GM15510 (cell line): ENCODE measurements around the gene CMKLR1.

ENCODE experiments used
- POLR2A ChIP-seq: IDR thresholded peaks from 3 replicates; pipeline ENCODE4 v1.6.1; 2011; ENCODE audit warnings: borderline replicate concordance; ENCODE audit not compliant: insufficient read length; ENCODE audit errors: extremely low read depth

The CMKLR1 gene

GRCh38 chr12:108289350-108290161 lies 49.6 kb downstream of the CMKLR1 start:
- TF ChIP-seq POLR2A = no peak

DNA sequence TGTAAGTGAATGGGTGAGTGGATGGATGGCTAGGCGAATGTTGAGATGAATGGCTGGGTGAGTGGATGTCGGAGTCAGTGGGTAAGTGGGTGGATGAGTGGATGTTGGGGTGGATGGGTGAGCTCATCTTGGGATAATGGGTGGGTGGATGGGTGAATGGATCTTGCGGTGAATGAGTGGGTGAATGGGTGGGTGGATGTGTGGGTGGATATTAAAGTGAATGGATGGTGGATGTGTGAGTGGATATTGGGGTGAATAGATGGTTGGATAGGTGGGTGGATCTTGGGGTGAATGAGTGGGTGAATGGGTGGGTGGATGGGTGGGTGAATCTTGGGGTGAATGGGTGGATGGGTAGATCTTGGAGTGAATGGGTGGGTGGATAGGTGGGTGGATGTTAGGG lies 51.9 kb downstream of the CMKLR1 start:
- TF ChIP-seq POLR2A = no peak

GRCh38 chr12:108285016-108285415 lies 54.1 kb downstream of the CMKLR1 start:
- no peak for TF ChIP-seq POLR2A

- TF ChIP-seq POLR2A = no peak
These were observed 54.9 kb downstream of the CMKLR1 start for GRCh38 chr12:108284163-108284562.

GRCh38 chr12:108282676-108283075 lies 56.4 kb downstream of the CMKLR1 start:
- no peak for TF ChIP-seq POLR2A

DNA sequence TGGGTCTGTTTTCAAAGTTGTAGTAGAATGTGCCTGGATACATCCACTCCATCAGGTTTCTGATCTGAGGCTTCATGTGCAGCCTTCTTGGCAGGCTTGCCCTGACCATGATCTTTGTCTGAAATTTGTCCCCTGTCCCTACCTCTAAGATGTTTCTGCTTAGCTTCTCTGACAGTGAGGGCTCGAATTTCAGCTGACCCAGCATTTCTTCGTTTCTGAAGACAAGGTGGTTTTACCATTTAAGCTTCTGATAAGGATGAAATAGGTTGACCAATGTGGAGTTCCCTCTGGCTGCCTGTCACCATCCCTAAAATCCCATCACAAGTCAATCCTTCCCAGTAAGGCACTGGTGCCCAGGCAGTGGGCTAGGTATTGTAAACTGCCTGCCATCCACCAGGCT lies 57.0 kb downstream of the CMKLR1 start:
- TF ChIP-seq POLR2A = no peak

DNA sequence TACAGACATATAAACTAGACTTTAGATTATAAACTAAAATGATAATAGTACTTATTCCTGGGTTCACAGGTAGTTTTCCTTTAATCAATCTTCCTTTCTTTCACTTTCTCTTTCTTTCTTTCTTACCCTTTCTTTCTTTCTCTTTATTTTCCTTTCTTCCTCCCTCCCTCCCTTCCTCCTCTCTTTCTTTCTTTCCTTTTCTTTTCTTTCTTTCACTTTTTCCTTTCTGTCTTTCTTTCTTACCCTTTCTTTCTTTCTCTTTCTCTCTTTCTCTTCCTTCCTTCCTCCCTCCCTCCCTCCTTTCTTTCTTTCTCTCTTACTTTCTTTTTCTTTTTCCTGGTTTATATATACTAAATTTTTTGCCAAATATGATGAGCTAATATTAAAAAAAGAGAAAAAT lies 61.5 kb downstream of the CMKLR1 start:
- TF ChIP-seq POLR2A = no peak

DNA sequence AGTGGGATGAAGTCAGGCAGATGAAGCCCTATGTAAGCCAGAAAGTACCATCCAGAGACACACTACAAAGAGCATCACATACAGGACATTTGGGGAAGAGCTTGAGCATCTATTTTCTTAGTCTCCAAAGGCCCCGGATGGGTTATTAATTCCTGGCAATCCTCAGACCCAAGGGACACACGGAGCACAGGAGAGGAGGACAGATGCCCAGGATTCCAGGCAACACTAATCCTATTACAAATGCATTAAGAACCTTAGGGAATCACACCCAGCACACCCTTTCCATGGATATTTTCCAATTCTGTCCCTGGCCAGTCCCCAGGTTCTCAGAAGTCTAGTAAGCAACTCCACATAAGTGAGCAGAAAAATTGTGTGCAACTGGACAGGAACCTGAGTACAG lies 65.9 kb downstream of the CMKLR1 start:
- no peak for TF ChIP-seq POLR2A

DNA sequence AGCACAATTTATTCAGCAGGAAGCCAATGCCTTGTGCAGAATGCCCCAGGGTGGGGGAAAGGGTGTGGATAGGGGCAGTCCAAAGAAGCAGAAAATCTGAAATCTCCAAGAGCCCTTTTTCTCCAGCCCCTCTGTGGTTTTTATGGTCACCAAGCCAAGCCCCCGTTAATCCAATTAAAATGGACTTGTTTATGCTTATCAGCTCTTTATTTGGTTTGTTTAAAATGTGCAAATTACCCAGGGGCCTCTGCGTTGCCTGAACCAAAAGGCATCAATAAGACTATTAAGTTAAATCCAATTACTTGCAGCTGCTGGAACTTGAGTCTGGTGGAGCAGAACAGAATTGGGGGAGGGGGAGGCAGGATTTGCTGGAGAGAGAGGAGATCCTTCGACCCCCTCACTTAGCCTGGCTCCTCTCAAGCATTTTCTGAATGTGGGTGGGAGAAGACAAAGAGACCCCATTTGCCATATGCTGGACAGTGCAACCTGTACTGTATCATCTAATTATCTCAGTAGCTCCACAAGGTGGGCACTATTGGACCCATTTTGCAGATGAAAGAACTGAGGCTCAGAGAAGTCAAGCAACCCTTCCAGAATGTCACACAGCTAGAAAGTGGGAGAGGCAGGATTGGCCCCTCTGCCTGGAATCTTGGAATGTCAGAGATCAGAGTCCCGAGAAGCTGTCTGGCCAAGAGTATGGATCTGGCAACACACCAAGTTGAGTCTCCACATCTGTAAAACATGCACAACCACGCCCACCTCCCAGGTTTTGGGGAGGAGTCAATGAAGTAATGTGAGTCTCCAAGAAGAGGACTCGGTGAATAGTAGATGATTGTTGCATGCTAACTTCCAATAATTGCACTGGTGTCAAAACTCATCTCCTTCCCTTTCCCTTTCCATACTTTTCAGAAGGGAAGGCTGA lies 66.9 kb downstream of the CMKLR1 start:
- TF ChIP-seq POLR2A = no peak

GRCh38 chr12:108270849-108271143 lies 68.3 kb downstream of the CMKLR1 start:
- no peak for TF ChIP-seq POLR2A

DNA sequence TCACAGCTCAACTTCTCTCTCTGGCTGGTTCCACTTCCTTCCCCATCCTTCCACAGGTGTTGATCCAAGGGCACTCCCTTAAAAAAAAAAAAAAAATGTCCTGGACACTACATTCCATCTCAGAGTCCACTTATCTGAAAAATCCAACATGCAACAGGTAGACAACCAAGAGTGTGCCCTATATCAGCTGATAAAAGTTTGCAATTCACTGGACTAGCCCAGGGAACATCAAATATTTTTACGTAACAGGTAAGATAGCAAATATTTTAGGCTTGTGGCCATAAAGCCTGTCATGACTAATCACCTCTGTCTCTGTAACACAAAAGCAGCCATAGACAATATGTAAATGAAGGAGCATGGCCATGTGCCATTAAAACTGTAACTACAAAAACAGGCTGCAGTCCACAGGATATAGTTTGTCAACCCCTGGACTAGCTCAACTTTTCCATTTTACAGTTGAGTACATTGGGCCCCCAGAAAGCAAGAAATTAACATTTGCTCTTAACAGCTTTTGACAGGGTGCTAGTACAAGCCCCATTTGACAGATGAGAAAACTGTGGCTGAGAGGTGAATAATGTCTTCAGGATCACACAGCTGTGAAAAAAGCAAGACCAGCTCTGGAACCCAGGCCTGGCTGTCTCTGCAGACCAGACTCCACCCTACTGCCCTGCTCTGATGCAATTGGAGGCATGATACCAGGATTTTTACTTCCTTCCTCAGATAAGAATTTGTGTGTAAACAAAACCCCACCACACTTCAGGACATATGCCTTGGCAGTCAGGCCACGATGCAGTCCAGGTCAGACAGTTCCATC lies 68.9 kb downstream of the CMKLR1 start:
- no peak for TF ChIP-seq POLR2A

DNA sequence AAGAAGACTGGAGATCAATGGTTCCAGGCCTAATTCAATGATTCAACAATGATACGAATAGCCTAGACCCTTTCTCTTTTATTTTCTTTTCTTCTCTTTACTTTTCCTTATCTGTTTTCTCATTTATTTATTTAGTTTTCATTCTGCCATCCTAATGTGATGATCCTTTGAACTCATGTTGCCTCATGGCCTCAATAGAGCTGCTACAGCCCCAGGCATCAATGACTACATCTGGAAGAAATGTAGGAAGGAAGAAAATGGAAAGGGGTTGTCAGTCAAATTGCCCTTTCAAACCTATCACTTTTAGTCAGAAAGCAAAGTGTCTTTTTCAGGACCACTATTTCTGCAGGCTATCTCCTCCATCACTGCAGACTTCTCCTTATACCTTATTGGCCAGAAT lies 69.9 kb downstream of the CMKLR1 start:
- TF ChIP-seq POLR2A = no peak

DNA sequence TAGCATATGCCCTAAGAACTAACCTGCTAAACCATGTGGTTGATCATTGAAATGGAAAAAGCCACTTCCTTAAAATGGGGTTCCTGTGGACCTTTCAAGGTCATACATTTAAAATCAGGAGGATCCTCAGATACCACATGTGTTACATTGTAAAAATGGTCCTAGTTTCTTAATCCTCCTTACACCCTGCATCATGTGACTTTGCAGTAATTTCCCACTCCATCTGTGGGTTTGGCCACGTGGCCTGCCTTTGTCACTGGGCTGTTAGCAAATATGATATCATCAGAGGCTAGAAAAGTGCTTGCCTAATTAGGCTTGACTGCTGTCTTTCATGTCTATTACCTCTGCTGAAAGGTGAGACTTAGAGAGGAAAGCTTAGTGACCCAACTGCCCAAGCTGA lies 70.7 kb downstream of the CMKLR1 start:
- TF ChIP-seq POLR2A = no peak

- no peak for TF ChIP-seq POLR2A
These were observed 71.7 kb downstream of the CMKLR1 start for GRCh38 chr12:108267450-108267849.

DNA sequence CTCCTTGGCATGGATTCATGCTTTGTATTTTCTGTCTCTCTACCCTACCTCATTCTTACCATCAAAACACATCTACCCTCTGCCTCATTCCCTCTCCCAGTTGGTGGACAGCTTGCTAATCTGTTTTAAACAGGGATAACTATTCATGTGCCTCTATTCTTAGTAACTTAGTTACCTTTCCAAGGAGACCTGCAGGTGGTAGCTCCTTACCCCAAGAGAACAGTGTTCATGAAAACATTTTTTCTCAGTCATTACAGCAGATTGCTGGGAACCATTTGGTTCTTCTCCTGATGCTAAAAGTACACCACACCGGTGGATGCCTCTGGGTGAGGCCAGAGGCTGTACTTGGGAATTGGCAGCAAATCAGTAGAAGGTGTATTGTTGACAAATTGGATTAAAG lies 73.0 kb downstream of the CMKLR1 start:
- no peak for TF ChIP-seq POLR2A
